Measurements from ENCODE around the gene FAM237B. TPM values are rescaled to one million over a fixed set of nuclear protein-coding genes. Genes with fewer than 3 reads are reported as not detected.
A peak's percentile ranks its signal among the peaks of the same experiment; 100 is the strongest.

FAM237B gene
- total and polyA plus RNA-seq, 2 of the 13 experiments (the other 11 are each of a cell fraction or from before 2014, with no cell fraction given), result not detected

DNA sequence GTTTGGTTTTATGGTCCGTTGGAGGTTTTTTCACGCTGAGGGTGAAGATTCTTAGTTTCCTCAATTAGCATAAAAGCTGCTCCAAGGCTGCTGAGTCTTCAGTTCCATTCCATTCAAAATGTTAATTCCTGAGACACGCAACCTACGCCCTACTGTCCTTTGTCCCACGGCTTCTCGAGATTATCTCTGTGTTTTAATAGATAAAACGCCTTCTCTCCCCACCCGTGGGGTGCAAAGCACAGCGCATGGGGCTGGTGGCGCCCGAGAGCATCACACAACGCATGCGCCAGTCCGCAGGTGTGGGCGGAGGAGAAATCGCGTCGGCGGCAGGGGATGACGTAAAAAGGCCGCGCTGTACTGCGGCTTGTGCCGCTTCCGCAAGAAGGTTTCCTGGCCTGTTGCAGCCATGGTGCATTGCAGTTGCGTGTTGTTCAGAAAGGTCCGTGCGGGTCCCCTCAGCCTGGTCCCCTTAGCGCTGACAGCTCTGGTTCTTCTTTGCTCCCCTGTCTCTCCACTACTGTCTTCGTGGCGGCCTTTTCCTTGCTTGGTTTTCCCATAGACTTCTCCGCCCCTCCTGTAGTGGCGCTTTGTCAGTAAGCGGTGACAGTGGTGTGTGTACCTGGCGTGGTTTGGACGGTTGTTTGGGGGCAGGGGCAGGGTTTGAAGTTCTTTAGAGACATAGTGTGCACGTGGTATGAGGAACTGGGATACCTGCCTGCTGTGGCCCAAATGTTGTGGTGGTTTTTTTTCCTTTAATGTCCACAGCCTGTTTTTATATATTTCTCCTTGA lies 25.4 kb upstream of the FAM237B start, which contains the start of gene GTPBP10 (continued):
- TF ChIP-seq, protein P1, sequence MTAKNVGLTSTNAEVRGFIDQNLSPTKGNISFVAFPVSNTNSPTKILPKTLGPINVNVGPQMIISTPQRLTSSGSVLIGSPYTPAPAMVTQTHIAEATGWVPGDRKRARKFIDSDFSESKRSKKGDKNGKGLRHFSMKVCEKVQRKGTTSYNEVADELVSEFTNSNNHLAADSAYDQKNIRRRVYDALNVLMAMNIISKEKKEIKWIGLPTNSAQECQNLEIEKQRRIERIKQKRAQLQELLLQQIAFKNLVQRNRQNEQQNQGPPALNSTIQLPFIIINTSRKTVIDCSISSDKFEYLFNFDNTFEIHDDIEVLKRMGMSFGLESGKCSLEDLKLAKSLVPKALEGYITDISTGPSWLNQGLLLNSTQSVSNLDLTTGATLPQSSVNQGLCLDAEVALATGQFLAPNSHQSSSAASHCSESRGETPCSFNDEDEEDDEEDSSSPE (CRISPR knock-in tag; IDR thresholded peaks at IDR 0.05), result peak; percentile 53
- TF ChIP-seq ARNT2 (CRISPR knock-in tag; IDR thresholded peaks at IDR 0.05; ENCODE audit: low read depth) (peak; percentile 77), NPAS2 (CRISPR knock-in tag; IDR thresholded peaks at IDR 0.05; ENCODE audit: borderline replicate concordance) (no peak), ZNF746 (CRISPR knock-in tag; IDR thresholded peaks at IDR 0.05) (no peak), NR1H2 (CRISPR knock-in tag; IDR thresholded peaks at IDR 0.05; ENCODE audit: borderline replicate concordance, low read depth) (no peak), ZNF761 (CRISPR knock-in tag; conservative IDR thresholded peaks at IDR 0.05) (no peak), ZNF441 (CRISPR knock-in tag; IDR thresholded peaks at IDR 0.05; ENCODE audit: borderline replicate concordance) (peak; percentile 70; the same call in 1 of the 2 replicates), SETDB1 (CRISPR knock-in tag; IDR thresholded peaks at IDR 0.05; ENCODE audit: borderline replicate concordance) (no peak), ATF1 (CRISPR knock-in tag; IDR thresholded peaks at IDR 0.05) (peak; percentile 98), GLI4 (CRISPR knock-in tag; IDR thresholded peaks at IDR 0.05; ENCODE audit: borderline replicate concordance) (peak; percentile 83; the same call in 1 of the 2 replicates), TCF7 (IDR thresholded peaks at IDR 0.05; ENCODE audit: low read depth) (no peak), NFKBIZ (CRISPR knock-in tag; IDR thresholded peaks at IDR 0.05) (no peak), MAZ (IDR thresholded peaks at IDR 0.05; ENCODE audit: borderline replicate concordance, low read depth, low read length) (0 out of 2 replicates have a peak, but pooled peaks have one; percentile 20), MAZ (CRISPR knock-in tag; IDR thresholded peaks at IDR 0.05; ENCODE audit: low read depth) (no peak), ZNF354B (CRISPR knock-in tag; IDR thresholded peaks at IDR 0.05) (no peak)
- TF ChIP-seq, protein P2, sequence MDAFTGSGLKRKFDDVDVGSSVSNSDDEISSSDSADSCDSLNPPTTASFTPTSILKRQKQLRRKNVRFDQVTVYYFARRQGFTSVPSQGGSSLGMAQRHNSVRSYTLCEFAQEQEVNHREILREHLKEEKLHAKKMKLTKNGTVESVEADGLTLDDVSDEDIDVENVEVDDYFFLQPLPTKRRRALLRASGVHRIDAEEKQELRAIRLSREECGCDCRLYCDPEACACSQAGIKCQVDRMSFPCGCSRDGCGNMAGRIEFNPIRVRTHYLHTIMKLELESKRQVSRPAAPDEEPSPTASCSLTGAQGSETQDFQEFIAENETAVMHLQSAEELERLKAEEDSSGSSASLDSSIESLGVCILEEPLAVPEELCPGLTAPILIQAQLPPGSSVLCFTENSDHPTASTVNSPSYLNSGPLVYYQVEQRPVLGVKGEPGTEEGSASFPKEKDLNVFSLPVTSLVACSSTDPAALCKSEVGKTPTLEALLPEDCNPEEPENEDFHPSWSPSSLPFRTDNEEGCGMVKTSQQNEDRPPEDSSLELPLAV (CRISPR knock-in tag; conservative IDR thresholded peaks at IDR 0.05; ENCODE audit: low read depth), result no peak
- TF ChIP-seq, protein P3, sequence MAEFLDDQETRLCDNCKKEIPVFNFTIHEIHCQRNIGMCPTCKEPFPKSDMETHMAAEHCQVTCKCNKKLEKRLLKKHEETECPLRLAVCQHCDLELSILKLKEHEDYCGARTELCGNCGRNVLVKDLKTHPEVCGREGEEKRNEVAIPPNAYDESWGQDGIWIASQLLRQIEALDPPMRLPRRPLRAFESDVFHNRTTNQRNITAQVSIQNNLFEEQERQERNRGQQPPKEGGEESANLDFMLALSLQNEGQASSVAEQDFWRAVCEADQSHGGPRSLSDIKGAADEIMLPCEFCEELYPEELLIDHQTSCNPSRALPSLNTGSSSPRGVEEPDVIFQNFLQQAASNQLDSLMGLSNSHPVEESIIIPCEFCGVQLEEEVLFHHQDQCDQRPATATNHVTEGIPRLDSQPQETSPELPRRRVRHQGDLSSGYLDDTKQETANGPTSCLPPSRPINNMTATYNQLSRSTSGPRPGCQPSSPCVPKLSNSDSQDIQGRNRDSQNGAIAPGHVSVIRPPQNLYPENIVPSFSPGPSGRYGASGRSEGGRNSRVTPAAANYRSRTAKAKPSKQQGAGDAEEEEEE (CRISPR knock-in tag; IDR thresholded peaks at IDR 0.05; ENCODE audit: borderline replicate concordance), result no peak
- TF ChIP-seq, protein P4, sequence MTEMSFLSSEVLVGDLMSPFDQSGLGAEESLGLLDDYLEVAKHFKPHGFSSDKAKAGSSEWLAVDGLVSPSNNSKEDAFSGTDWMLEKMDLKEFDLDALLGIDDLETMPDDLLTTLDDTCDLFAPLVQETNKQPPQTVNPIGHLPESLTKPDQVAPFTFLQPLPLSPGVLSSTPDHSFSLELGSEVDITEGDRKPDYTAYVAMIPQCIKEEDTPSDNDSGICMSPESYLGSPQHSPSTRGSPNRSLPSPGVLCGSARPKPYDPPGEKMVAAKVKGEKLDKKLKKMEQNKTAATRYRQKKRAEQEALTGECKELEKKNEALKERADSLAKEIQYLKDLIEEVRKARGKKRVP (CRISPR knock-in tag; IDR thresholded peaks at IDR 0.05), result peak in 1 of 2 experiments; percentile 75; a peak in 2 of 4 replicates
- TF ChIP-seq, protein P5, sequence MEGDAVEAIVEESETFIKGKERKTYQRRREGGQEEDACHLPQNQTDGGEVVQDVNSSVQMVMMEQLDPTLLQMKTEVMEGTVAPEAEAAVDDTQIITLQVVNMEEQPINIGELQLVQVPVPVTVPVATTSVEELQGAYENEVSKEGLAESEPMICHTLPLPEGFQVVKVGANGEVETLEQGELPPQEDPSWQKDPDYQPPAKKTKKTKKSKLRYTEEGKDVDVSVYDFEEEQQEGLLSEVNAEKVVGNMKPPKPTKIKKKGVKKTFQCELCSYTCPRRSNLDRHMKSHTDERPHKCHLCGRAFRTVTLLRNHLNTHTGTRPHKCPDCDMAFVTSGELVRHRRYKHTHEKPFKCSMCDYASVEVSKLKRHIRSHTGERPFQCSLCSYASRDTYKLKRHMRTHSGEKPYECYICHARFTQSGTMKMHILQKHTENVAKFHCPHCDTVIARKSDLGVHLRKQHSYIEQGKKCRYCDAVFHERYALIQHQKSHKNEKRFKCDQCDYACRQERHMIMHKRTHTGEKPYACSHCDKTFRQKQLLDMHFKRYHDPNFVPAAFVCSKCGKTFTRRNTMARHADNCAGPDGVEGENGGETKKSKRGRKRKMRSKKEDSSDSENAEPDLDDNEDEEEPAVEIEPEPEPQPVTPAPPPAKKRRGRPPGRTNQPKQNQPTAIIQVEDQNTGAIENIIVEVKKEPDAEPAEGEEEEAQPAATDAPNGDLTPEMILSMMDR (CRISPR knock-in tag; IDR thresholded peaks at IDR 0.05), result peak; percentile 87
